ENCODE measurements around the gene ABCD1. TPM values are rescaled to one million over a fixed set of nuclear protein-coding genes. Genes with fewer than 3 reads are reported as not detected.

The ABCD1 gene
- polyA plus RNA-seq, 3 donors = 5.6 to 22.5 (median 5.8) TPM

DNA sequence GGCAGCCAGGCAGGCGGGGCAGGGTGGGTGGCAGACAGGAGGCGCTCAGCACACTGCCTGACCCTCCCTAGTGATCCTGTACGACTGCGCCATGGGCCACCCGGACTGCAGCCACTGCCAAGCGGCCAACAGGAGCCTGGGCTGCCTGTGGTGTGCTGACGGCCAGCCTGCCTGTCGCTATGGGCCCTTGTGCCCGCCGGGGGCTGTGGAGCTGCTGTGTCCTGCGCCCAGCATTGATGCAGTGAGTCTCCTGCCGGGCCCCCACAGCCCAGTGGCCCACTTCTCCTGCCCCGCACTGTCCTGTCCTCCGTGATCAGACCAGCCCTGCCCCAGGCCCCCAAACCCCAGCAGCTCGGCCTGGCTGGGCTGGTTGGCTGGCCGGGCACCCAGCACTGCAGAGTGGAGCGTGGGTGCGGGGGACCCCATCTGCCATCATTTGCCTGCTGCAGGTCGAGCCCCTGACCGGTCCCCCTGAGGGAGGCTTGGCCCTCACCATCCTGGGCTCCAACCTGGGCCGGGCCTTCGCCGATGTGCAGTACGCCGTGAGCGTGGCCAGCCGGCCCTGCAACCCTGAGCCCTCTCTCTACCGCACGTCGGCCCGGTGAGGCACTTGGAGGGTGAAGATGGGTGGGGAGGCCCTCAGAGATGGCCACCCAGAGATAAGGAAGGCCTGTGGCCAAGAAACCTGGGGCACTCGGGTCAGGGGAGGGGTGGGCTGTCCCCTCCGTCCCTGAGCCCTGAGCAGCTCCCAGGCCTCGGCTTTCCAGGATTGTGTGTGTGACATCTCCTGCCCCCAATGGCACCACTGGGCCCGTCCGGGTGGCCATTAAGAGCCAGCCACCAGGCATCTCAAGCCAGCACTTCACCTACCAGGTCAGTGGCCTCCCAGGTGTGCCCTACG lies 47.0 kb downstream of the ABCD1 start:
- Histone ChIP-seq H2AFZ (ENCODE audit: insufficient read depth, low read depth, low read length, poor library complexity, severe bottlenecking) (no peak overlapping the region), H3K9ac (ENCODE audit: insufficient read depth, low read length, poor library complexity, severe bottlenecking) (no peak overlapping the region), H3K27ac (ENCODE audit: low read depth in 1 of 2, low read length in 2 of 2) (no peak overlapping the region), H3K4me3 (replicated peaks in 1 of 3; ENCODE audit: low read depth in 2 of 3, low read length in 3 of 3) (no peak overlapping the region), H3K27me3 (ENCODE audit: control insufficient read depth in 2 of 2, insufficient read depth in 2 of 2, low read length in 2 of 2) (no peaks in the 10 kb centered on the region), H3K4me1 (ENCODE audit: control insufficient read depth in 1 of 2, insufficient read depth in 2 of 2, low read length in 2 of 2) (peaks cover 0 to 2% of the 10 kb centered on the region in 2 donors), H3K79me2 (ENCODE audit: insufficient read depth, low read length) (no peaks in the 10 kb centered on the region), H3K4me2 (replicated peaks; ENCODE audit: extremely low read depth, low read length, poor library complexity, severe bottlenecking) (no peak overlapping the region), H3K9me3 (replicated peaks in 1 of 2; ENCODE audit: control insufficient read depth in 1 of 2, insufficient read depth in 1 of 2, low read length in 2 of 2) (no peaks in the 10 kb centered on the region), H4K20me1 (ENCODE audit: insufficient read depth, low read length) (no peaks in the 10 kb centered on the region), H3K36me3 (replicated peaks in 1 of 2; ENCODE audit: control insufficient read depth in 1 of 2, insufficient read depth in 2 of 2, low read length in 2 of 2) (no peaks in the 10 kb centered on the region)
- intact Hi-C loops (cut with micrococcal nuclease) = no loop called here
- Mint-ChIP-seq H3K27me3 (ENCODE audit: low read depth in 3 of 3) (peaks cover 1 to 5% (median 3%) of the 10 kb centered on the region in 3 donors), H3K4me1 (peaks cover 2% of the 10 kb centered on the region), H3K9me3 (peaks cover 0 to 12% (median 2%) of the 10 kb centered on the region in 7 donors), H3K36me3 (no peaks in the 10 kb centered on the region), H3K27ac (no peak overlapping the region), H3K4me3 (no peak overlapping the region)
- TF ChIP-seq, protein P1, sequence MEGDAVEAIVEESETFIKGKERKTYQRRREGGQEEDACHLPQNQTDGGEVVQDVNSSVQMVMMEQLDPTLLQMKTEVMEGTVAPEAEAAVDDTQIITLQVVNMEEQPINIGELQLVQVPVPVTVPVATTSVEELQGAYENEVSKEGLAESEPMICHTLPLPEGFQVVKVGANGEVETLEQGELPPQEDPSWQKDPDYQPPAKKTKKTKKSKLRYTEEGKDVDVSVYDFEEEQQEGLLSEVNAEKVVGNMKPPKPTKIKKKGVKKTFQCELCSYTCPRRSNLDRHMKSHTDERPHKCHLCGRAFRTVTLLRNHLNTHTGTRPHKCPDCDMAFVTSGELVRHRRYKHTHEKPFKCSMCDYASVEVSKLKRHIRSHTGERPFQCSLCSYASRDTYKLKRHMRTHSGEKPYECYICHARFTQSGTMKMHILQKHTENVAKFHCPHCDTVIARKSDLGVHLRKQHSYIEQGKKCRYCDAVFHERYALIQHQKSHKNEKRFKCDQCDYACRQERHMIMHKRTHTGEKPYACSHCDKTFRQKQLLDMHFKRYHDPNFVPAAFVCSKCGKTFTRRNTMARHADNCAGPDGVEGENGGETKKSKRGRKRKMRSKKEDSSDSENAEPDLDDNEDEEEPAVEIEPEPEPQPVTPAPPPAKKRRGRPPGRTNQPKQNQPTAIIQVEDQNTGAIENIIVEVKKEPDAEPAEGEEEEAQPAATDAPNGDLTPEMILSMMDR (IDR thresholded peaks at IDR 0.05) = no peak
- 83% methylated on average over 16 of the region's 37 CpGs for WGBS (ENCODE audit: insufficient coverage)
- DNase-seq = peak in 1 of 3 donors; percentile 0

DNA sequence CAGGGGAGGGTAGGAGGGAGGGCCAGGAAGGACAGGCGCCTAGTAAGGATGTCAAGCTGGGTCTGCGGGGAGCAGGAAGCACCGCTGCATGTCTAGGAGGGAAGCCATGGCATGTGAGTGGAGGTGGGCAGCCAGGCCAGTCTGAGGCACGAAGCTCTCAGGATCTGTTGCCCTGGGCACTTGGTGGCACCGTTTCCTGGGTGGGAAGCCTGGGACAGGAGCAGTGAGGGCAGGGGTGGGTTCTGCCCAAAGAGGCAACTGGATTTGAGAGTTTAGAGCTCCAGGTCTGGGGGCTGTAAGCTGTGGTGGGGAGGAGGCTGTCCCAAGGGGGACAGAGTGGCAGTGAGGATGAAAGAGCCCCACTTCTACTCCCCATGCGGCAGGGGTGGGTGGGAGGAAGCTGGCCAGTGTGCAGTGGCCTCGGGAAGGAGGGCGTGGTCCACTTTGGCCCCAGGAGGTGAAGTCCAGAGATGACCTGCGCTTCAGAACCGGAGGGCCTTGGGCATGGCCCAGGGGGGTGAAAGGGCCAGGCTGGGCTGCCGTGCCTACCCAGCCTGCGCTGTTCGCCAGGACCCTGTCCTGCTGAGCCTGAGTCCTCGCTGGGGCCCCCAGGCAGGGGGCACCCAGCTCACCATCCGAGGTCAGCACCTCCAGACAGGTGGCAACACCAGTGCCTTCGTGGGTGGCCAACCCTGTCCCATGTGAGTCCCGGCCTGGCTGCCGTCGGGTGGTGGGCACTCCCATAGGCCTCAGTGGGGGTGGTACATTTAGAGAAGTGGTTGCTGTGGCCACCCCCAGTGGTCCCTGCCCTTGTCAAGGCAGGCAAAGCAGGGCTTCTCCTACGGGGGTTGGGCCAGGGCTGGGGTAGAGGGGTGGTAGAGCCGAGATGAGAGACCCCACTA lies 47.9 kb downstream of the ABCD1 start:
- H3K9me3 Mint-ChIP-seq = peaks cover 0 to 10% (median 2%) of the 10 kb centered on the region in 7 donors

More for the DNA sequence above, 47.9 kb downstream of the ABCD1 start:
- Mint-ChIP-seq H3K4me3 (no peak overlapping the region), H3K27ac (no peak overlapping the region), H3K27me3 (ENCODE audit: low read depth in 3 of 3) (peaks cover 1 to 5% (median 3%) of the 10 kb centered on the region in 3 donors), H3K36me3 (no peaks in the 10 kb centered on the region), H3K4me1 (no peaks in the 10 kb centered on the region)
- TF ChIP-seq, protein P1 (IDR thresholded peaks at IDR 0.05) = no peak
- Histone ChIP-seq H3K4me2 (replicated peaks; ENCODE audit: extremely low read depth, low read length, poor library complexity, severe bottlenecking) (no peak overlapping the region), H3K27ac (ENCODE audit: low read depth in 1 of 2, low read length in 2 of 2) (no peak overlapping the region), H3K9ac (ENCODE audit: insufficient read depth, low read length, poor library complexity, severe bottlenecking) (no peak overlapping the region), H2AFZ (ENCODE audit: insufficient read depth, low read depth, low read length, poor library complexity, severe bottlenecking) (no peak overlapping the region), H3K79me2 (ENCODE audit: insufficient read depth, low read length) (no peaks in the 10 kb centered on the region), H3K9me3 (replicated peaks in 1 of 2; ENCODE audit: control insufficient read depth in 1 of 2, insufficient read depth in 1 of 2, low read length in 2 of 2) (no peaks in the 10 kb centered on the region), H3K4me3 (replicated peaks in 1 of 3; ENCODE audit: low read depth in 2 of 3, low read length in 3 of 3) (no peak overlapping the region), H3K27me3 (ENCODE audit: control insufficient read depth in 2 of 2, insufficient read depth in 2 of 2, low read length in 2 of 2) (no peaks in the 10 kb centered on the region), H4K20me1 (ENCODE audit: insufficient read depth, low read length) (no peaks in the 10 kb centered on the region), H3K36me3 (replicated peaks in 1 of 2; ENCODE audit: control insufficient read depth in 1 of 2, insufficient read depth in 2 of 2, low read length in 2 of 2) (no peaks in the 10 kb centered on the region), H3K4me1 (ENCODE audit: control insufficient read depth in 1 of 2, insufficient read depth in 2 of 2, low read length in 2 of 2) (no peaks in the 10 kb centered on the region)
- intact Hi-C loops (cut with micrococcal nuclease) = no loop called here
- DNase-seq = peak in 1 of 3 donors; percentile 0
- WGBS (ENCODE audit: insufficient coverage) = 84% methylated on average over 12 of the region's 21 CpGs

Measured in CD14-positive monocyte (primary cell).